Kidney (tissue), 14 donors: ENCODE results near the gene CA12. TPM values are rescaled to one million over a fixed set of nuclear protein-coding genes. Genes with fewer than 3 reads are reported as not detected.

Experiments
- DNase-seq, 5 donors: peaks; one replicate each; pipeline ENCODE4 v3.0.0-alpha.2; 2013 to 2020
- FAIRE-seq: peaks from 2 replicates; lab custom pipeline; 2012; peaks lifted over from hg19 to GRCh38; lab: Jason Lieb, UNC
- H3K27ac ChIP-seq, 2 donors: one replicate each; pipeline ENCODE4 v1.7.0; 2013; ENCODE audit warnings: low read depth in 2 of 2, low read length in 2 of 2, inconsistent platforms in 1 of 2
- H3K27me3 ChIP-seq: one replicate; pipeline ENCODE4 v1.7.1; 2013; ENCODE audit warnings: low read length, inconsistent platforms; ENCODE audit not compliant: control insufficient read depth, insufficient read depth
- H3K36me3 ChIP-seq, 3 donors: one replicate each; pipeline versions ENCODE4 v1.7.0 to v1.7.1; 2013; ENCODE audit warnings: low read length in 3 of 3, control low read depth in 1 of 3, inconsistent platforms in 1 of 3; ENCODE audit not compliant: insufficient read depth in 3 of 3, control insufficient read depth in 2 of 3
- H3K4me1 ChIP-seq, 3 donors: one replicate each; pipeline versions ENCODE4 v1.7.0 to v1.7.1; 2013; ENCODE audit warnings: low read length in 3 of 3, inconsistent platforms in 1 of 3, low read depth in 1 of 3; ENCODE audit not compliant: control insufficient read depth in 2 of 3, insufficient read depth in 2 of 3
- H3K4me3 ChIP-seq, 3 donors: one replicate each; pipeline versions ENCODE4 v1.7.0 to v1.8.1; 2013; ENCODE audit warnings: low read length in 3 of 3, control low read depth in 1 of 3, inconsistent platforms in 1 of 3
- H3K9ac ChIP-seq, 3 donors: one replicate each; pipeline versions ENCODE4 v1.7.0 to v1.7.1; 2013; ENCODE audit warnings: low read length in 3 of 3, control low read depth in 1 of 3, inconsistent platforms in 1 of 3
- H3K9me3 ChIP-seq, 3 donors: one replicate each; pipeline versions ENCODE4 v1.7.0 to v1.7.1; 2013; ENCODE audit warnings: low read length in 3 of 3, control low read depth in 1 of 3, inconsistent platforms in 1 of 3; ENCODE audit not compliant: control insufficient read depth in 2 of 3, insufficient read depth in 1 of 3
- intact Hi-C: fragments of 100-400 bp; cut with DNase I; formaldehyde crosslinking; loops from one replicate; pipeline ENCODE4 v1.11.1; 2022
- polyA plus RNA-seq: library from polyadenylated mRNA; stranded (reverse); fragments of 350-450 nt; fragmentation: Illumina TruSeq; extraction: RNeasy Lipid Tissue Mini Kit (QIAGEN cat#74804); gene quantifications from one replicate; pipeline ENCODE4 v1.2.3, GENCODE V29; 2014; ENCODE audit warnings: low read depth, low replicate concordance; ENCODE audit not compliant: insufficient read depth
- total RNA-seq: library from RNA; stranded (reverse); fragmentation: NEBNext Ultra II Directional; extraction: Animal tissue kit (Norgen Biotek cat#: 25700); gene quantifications from one replicate; pipeline ENCODE4 v1.2.1, GENCODE V29; 2021
- TF ChIP-seq, protein P1 (sequence below): IDR thresholded peaks from 3 replicates; pipeline ENCODE4 v1.5.1; 2012; ENCODE audit warnings: mild to moderate bottlenecking, moderate library complexity, borderline replicate concordance; ENCODE audit not compliant: insufficient read depth; ENCODE audit errors: extremely low read depth
- donor health status: control.
- donor health status: control.
- donor health status: control.
- donor health status: control.
- donor health status: control.
- donor health status: DM: yes; HTN: yes; CAD: no.
- donor health status: Normal renal cell carcinoma (clear cell type).

Gene CA12
- total and polyA plus RNA-seq, 2 donors from 2014 or later, result 237 to 242 TPM

DNA sequence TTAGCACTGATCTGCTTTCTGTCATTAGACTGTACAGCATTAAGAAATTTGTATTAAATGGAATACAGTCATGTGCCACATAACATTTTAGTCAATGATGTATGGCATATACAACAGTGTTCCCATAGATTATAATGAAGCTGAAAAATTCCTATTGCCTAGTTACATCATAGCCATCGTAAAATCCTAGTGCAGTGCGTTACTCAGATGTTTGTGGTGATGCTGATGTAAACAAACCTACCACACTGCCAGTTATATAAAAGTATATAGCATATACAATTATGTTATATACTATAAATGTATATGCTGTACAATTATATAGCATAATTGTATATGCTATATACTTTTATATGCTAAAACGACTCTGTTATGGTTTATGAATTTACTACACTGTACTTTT is 62.6 kb downstream of the CA12 start:
- Histone ChIP-seq H3K9me3 (no peaks in the 10 kb centered on the region), H3K4me1 (peaks cover 0 to 11% (median 0%) of the 10 kb centered on the region in 3 donors), H3K27ac (peak overlapping the region; percentile 80 to 81), H3K36me3 (no peaks in the 10 kb centered on the region), H3K9ac (no peak overlapping the region), H3K4me3 (peak overlapping the region in 2 of 3 donors; percentile 5 to 45), H3K27me3 (no peaks in the 10 kb centered on the region)
- TF ChIP-seq, protein P1, sequence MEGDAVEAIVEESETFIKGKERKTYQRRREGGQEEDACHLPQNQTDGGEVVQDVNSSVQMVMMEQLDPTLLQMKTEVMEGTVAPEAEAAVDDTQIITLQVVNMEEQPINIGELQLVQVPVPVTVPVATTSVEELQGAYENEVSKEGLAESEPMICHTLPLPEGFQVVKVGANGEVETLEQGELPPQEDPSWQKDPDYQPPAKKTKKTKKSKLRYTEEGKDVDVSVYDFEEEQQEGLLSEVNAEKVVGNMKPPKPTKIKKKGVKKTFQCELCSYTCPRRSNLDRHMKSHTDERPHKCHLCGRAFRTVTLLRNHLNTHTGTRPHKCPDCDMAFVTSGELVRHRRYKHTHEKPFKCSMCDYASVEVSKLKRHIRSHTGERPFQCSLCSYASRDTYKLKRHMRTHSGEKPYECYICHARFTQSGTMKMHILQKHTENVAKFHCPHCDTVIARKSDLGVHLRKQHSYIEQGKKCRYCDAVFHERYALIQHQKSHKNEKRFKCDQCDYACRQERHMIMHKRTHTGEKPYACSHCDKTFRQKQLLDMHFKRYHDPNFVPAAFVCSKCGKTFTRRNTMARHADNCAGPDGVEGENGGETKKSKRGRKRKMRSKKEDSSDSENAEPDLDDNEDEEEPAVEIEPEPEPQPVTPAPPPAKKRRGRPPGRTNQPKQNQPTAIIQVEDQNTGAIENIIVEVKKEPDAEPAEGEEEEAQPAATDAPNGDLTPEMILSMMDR, result no peak
- DNase-seq (no peak), FAIRE-seq (no peak)
- intact Hi-C loops, result no loop called here

DNA sequence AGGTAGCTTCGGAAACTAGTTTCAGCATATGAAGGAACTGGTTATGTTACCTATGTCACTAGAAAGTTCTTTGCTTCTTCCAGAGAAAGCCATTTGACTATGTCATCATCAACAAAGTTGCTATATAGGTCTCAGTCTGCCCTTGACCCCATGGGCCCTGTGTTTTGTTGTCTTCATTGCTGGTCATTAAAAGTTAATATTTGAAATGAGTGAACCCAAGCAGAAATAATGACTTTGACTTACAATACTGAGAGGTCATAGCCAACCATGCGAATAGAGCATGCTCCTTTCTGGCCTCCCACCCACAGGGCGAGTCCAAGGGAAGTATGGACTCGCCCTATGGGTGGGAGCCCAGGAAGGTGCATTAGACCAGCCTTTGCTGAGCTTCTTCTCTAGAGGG is 63.3 kb downstream of the CA12 start:
- Histone ChIP-seq H3K27ac (peak overlapping the region; percentile 88 to 95), H3K27me3 (no peaks in the 10 kb centered on the region), H3K4me1 (peaks cover 0 to 11% (median 0%) of the 10 kb centered on the region in 3 donors), H3K36me3 (no peaks in the 10 kb centered on the region), H3K9me3 (no peaks in the 10 kb centered on the region), H3K4me3 (peak overlapping the region in 1 of 3 donors; percentile 45), H3K9ac (no peak overlapping the region)
- peak; percentile 86 for FAIRE-seq
- intact Hi-C loops, result no loop called here
- TF ChIP-seq, protein P1, result no peak
- DNase-seq, result peak in 2 of 5 donors; percentile 53 to 64

DNA sequence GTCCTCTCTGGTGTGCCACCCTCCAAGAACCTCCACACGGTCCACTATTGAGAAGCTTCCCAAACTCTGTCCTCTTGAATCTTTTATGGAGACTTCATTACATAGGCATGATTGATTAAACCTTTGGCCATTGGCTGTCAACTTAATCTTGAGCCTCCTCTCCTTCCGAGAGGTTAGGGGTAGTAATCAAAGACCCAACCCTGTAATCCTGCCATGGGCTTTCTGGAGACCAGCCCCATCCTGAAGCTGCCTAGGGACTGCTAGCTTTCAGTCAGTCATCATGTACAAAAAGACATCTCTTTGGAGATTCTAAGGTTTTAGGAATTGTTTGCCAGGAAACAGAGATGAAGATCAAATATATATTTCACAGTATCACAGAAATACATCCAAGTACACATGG is 67.2 kb downstream of the CA12 start:
- intact Hi-C loops, result no loop called here
- Histone ChIP-seq H3K4me1 (peaks cover 0 to 12% (median 0%) of the 10 kb centered on the region in 3 donors), H3K36me3 (no peaks in the 10 kb centered on the region), H3K9ac (no peak overlapping the region), H3K4me3 (no peak overlapping the region), H3K27me3 (no peaks in the 10 kb centered on the region), H3K27ac (no peak overlapping the region), H3K9me3 (no peaks in the 10 kb centered on the region)
- no peak for DNase-seq
- TF ChIP-seq, protein P1, result no peak
- no peak for FAIRE-seq

DNA sequence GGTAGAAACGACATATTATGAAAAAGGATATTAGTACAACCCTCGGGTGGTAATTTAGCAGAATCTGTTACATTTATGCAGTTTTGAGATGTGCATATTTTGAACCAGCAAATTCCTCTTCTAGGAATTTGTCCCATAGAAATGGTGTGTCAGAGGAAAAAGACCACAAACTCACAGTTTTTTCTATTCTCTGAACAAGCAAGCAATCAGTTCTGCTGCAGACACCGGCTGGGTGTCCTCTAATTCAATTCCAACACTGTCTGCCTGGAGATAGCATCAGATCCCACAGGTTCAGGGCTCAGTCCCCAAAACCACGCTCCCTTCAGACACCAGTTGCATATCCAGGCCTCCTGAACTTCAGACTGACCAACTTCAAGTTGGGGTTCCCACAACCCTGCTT is 67.8 kb downstream of the CA12 start:
- no peaks in the 10 kb centered on the region for H3K27me3 ChIP-seq
- no peak overlapping the region for H3K4me3 ChIP-seq
- no peak overlapping the region for H3K27ac ChIP-seq
- DNase-seq (no peak), FAIRE-seq (no peak)
- H3K4me1 ChIP-seq, result peaks cover 0 to 15% (median 0%) of the 10 kb centered on the region in 3 donors
- no peak overlapping the region for H3K9ac ChIP-seq
- H3K9me3 ChIP-seq, result no peaks in the 10 kb centered on the region
- no peaks in the 10 kb centered on the region for H3K36me3 ChIP-seq
- intact Hi-C loops, result no loop called here
- TF ChIP-seq, protein P1, result no peak
